ENCODE results near the gene PLEKHA6.

PLEKHA6 gene

DNA sequence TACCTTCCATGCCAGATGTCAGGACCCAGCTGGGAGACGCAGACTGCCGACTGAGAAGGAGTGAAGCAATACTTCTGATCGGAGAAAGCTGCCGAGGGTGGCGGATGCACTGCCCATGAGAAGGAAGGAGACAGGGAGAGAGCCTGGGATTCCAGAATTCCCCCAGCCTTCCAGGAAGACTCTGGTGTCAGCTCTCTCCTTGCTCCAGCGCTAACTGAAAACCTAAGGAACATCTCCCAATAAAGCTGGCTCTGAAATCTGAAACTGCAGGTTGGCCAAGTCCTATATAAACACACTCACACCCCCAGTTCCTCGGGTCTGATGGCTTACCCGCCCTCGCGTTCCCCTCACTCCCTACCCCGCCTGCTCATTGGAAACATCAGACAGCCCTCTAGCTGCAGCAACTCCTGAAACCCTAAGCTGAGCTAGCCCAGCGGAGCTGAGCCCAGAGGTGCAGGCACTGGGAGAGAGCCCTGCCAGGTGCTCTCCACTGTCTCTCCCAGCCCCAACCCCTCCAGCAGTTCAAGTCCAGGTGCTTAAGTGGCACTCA, 52.3 kb downstream of the PLEKHA6 start:
- no peak for DNase-seq

DNA sequence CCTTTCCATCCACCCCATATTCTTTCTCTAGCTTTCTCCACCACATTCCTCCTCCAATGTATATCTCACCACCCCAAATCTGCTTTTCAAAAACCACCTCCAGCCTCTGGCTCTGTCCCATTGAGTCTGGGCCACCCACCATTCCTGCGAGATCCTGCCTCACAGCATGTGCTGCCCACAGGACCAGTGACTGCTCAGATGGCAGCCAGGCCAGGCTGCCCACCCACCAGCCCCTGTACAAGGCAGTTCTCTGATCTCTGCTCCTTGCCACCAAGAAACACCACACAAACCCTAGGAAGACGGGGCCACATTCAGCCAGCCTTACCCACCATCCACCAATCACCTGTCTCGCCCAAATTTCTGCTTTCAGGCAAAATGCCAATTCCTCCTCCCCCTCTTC, 53.7 kb downstream of the PLEKHA6 start:
- DNase-seq, result no peak

DNA sequence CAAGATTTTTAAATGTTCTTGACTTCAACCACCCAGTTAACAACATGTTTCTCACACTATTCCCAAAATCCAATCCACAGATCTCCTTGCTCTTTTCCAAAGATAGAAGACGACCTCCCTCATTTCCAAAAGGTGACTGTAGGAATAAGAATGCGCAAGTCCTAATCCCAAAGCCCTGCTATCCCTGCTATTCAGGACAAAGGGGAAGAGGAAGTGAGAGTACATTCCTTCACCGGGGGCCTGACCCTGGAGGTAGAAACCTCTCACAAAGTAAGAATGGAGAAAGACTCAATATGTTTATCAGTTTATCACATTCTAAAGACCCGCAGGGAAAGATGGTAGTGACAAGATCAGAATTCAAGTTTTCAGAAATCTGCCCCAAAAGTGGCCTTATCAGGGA, 55.7 kb downstream of the PLEKHA6 start:
- no peak for DNase-seq

DNA sequence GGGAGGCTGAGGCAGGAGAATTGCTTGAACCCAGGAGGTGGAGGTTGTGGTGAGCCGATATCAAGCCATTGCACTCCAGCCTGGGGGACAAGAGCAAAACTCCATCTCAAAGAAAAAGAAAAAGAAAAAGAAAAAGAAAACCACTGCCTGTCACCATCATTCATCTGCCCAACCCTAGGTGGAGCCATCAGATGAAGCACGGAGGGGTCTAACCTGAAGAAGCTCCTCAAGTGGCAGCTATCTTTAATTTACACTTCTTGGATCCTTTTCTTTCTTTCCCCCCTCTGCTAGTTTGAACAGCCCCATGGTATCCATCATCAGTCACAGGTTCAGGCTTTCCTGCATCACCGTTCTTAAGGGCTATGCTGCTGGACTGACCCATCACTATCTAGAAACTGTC, 57.0 kb downstream of the PLEKHA6 start:
- no peak for DNase-seq

DNA sequence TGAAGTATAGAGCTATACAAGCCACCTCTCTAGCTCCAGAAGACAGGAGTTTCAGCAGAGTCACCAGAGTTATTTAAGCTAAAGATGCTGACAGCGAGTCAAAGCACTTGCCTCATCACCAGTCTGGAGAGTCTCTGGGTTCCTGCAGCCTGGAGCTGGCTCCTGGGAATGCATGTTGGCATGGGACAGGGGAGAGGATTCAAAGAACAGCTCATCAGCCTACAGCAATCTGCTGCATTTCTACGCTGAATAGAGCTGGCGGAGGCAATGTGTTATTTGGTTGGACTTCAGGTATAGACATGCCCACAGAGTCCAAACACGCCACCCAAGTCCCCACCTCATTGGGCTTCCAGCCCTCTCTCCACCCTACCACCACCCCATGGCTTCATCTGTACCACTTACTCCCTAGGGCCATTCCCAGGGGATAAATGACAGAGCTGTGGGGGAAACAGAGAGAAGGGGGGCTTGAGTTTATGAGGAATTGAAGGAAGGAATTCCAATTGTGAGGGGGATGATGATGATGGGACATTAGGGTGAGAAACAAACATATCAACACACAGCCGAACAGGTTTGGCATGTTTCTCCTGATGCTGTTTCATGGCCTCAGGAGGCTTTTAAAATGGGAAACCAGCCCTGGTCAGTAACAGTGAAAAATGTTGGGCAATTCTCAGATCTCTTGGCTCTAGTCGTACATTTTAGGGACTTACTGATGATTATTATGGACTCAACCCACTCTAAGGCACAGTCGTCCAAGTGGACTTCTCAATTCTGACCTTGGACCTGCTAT, 58.4 kb downstream of the PLEKHA6 start:
- DNase-seq, result no peak

DNA sequence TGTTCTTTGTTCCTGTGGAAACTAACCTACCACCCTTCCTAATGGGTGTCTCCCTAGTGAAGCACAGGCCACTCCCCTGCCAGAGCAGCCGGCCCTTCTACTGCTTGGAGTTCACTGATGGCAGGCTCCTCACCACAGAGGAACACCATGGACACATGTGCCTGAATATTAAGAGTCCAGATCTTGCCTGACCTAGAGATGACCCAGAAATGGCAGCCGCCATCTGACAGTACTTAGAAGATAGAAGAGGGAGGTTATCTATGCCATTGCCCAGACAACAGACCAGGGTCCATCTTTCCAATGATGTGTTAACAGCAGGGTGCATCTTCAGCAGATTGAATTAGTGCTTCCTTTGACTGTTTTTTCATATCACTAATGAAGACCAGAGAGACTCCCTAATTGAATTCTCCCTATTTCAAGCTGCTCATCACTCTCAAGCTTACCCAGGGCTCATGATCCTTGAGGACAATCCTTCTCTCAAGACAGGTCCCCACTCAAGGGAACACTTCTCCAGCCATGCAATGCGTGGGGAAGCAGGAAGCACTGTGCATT, 59.8 kb downstream of the PLEKHA6 start:
- no peak for DNase-seq

DNA sequence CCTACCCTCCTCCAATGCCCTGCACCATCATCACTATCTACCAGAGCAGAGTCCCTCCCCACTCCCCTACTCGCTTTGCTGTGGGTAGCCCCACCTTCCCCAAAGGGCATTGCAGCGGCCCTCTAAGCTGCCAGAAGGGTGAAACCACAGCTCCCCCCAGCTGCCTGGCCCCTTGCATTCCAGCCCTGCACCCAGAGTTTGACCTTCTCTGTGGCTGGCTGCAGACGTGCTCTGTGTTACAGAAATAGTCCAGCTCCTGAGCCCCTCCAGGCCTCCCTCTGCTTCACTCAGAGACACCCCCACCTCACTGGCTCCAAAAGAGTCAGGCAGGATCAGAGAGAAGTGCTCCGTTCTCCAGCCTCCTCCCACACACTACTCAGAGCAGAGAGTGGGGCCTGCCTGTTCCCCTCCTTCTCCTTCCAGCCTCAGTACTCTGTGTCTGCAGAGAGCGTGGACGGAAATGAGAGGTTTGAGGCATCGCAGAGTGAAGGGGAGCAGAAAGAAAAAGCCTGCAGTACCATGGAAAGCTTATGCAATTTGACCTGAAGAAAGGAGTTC, 63.2 kb downstream of the PLEKHA6 start:
- DNase-seq, result no peak

DNA sequence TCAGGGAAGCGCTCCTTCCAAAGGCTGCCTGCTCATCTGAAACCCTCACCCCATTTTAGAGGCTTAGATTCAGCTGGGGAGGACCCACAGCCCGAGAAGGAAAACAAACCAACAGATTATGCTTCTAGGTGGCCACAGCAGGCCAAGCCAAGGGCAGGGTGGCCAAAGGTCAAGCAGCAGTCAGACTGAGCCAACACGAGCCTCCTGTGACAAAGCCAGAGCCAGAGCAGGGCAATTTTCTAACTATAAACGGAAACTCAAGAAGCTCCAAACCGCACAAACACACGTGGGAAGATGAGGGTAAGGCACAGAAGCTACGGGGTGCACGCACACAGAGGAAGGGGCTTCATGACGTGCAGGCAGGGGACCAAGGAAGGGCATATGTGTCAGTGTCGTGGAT, 64.1 kb downstream of the PLEKHA6 start:
- no peak for DNase-seq

DNA sequence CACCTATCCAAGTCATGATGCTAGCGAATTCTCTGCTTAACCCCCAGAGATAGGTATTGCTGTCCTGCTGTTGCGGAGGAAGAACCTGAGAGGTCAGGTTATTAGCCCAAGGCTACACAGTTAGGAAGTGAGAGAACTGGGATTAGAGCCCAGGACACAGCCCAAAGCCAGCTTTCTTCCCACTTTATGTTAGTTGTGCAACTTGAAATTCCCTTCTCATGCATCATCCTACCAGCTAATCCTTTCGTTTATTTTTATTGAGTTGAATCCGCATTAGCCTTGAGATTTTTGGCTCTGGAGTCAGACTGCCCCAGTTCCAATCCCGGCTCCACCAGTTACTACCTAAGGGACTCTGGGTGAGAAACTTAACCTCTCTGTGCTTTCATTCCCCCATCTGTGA, 65.4 kb downstream of the PLEKHA6 start:
- DNase-seq, result no peak

DNA sequence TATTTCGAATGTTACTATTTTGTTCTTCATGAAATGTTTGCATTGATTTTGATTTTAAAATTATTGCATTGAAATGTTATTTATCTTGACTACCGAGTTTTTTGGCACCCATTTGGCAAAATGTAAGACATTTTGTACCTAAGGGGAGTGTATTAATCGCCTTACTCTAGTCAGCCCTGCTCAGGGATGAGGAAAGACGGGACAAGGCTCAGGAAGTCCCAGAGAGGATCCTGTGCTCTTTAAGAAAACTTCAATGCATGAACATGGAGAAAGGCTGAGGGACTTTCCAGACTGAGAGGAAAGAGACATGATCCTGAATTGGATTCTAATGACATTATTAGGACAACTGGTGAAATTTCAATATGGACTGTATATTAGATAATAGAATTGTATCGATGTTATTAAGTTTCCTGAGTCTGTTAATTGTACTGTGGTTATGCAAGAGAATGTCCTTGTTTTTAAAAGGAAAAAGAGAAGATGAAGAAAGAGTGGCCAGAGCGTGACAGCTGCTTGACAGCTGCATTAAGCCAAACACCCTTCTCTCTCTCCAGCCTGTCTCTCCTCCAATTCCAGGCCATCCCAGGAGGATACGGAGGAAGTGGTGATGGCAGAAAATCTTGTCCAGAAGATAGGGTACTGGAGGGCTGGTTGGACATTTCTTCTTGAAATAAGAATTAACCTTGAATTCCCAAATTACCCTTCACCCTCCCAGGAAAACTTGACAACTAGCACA, 66.0 kb downstream of the PLEKHA6 start:
- no peak for DNase-seq

DNA sequence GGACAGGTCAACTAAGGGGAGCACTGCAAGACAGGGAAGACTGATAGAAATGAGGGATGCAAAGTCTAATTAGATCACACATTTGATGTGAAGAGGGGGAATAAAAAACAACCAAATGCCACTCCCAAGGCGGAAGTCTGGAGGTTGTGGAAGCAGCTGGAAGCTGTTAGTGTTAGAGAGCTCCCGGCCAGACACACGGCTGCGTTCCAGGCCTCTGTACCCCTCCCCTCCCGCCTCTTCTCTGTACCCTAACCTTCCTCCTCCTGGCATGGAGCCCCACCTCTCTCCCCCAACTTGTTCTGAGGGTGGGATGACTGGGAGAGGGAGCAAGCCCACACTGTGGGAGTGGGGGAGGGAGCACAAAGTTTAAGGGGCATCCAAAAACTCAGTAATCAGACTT, 67.0 kb downstream of the PLEKHA6 start:
- DNase-seq, result no peak

DNA sequence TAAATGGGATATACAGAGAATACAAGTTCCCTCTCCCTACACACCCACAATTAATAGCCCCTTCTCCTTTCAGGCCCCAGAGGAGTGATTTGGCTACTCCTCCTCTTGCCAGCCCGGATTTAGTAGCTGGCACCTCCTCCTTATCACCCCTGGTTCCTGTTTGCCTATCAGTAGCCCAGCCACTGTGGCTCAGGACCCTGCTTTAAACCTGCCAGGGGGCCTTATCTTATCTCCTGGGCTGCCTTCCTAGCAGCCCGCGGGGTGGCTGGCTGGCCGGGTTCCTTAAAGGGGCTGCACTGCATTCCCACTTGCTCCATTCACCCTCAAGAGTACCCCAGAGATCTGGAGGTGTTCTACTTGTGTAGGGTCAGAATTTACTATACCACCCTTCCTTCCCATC, 70.4 kb downstream of the PLEKHA6 start:
- DNase-seq, result no peak

DNA sequence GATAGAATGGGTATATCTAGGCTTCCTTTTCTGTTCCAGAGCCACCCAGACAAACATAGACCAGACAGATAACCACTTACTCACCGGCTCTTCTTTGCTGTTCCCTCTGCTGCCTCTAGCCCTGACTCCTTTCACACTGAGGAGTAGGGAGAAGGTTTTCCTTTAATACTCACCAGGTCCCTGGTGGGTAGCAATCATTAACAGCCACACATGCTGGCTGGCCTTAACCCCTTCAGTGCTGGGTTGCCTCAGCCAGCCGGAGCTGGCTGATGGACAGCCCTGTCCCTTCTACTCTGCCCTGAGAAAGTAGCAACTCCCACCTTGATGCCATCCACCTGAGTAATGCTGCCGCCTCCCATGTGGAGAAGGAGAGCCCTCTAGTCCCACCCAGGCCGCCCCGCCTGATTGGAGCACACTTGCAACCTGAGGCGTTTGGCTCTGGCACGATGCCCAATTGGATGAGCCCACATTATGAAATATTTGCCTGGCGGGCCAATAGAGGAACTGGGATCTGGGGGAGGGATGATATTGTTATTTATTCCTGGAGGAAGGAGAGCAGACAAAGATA, 71.6 kb downstream of the PLEKHA6 start:
- no peak for DNase-seq

DNA sequence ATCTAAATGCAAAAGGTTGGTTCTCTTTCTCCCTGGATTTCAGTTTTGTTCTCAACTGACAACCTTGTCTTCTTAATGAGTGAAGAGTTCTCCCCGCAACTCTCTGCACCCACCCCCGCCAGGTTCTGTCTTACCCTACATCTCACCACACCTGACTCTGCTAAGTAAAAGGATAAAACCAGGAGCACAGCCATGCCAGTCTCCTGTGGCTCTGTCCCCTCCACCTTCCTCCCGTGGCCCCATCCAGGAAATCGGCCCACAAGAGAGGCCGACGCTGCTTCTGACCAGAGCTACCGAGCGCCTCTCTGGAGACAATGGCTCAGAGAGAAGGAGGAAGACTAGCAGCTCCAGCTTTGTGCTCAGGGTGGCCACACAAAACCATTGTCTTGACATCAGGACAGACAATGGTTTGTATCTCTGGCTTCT, 72.2 kb downstream of the PLEKHA6 start:
- DNase-seq, result no peak

DNA sequence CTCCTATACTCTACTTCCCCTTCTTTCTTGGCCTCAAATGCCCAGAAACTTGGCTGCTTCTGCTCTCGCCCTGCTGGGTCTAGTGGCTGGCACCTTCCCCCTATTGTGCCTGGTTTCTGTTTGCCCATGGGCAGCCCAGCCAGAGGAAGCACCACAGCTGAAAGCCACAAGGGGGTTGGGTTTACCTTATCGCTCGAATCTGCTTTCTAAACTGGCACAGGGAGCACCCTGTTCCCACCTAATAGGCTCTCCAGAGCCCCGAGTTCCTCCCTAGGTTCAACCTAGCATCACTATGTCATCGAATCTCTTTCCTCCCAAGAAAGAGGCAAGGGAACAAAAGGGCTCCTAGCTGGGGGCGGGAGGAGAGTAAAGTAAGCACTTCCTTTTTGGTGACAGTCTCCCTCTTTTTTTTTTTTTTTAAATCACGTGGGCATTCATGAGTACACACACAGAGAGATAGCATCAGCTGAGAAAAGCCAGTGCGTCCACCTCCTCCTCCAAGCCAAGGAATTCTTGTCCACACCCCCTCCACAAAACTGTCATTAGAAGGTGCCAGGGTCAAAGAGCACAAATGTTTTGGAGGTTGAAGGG, 72.8 kb downstream of the PLEKHA6 start:
- peak; percentile 23 for DNase-seq

DNA sequence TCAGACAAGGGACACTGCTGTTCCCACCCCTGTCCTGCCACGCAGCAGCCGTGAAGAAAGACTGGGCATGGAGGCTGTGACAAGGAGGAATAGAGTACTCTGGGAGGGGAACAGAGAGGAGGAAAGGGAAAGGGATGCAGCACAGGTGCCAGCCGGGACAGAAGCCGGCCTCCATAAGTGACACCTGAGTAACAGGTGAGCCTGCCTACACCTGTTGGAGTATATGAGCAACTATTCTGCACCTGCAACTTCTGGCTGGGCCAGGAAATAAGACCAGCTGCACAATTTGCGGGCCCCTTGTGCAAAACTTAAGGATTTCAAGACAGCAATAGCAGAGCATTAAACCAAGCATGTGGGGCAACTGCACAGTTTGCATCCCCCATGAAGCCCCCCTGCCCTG, 73.4 kb downstream of the PLEKHA6 start:
- no peak for DNase-seq

DNA sequence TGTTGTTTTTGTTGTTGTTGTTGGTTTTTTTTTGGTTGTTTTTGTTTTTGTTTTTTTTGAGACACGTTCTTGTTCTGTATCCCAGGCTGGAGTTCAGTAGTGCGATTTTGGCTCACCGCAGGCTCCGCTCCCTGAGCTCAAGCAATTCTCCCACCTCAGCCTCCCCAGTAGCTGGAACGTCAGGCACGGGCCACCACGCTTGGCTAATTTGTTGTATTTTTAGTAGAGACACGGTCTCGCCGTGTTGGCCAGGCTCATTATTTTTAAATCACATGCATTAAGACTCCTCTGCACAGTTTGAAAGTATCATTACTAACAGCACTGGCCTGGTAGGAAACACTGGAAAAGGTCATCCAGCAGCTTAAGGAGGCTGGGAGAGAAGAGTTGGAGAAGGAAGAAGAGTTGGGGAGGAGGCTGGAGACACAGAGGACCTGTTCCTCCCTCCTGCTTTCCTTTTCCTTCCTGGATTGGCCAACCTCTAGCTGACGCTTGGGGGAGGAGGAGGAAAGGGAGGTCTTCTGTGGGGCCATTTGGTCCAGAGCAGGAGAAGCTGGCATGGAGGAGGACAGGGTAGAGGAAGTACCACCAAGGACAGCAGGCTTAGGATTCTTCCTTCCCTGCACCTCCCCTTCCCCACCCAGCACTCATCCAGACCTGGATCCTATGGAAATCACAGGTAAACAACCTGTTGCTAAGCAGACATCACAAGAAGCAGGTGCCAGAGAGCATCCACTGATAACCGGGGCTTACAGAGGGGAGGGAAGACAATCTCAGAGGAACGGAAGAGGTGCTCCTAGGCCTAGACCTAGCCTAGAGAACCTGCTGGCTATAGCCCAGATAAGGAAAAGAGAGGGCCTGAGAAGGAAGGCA, 74.1 kb downstream of the PLEKHA6 start:
- no peak for DNase-seq

DNA sequence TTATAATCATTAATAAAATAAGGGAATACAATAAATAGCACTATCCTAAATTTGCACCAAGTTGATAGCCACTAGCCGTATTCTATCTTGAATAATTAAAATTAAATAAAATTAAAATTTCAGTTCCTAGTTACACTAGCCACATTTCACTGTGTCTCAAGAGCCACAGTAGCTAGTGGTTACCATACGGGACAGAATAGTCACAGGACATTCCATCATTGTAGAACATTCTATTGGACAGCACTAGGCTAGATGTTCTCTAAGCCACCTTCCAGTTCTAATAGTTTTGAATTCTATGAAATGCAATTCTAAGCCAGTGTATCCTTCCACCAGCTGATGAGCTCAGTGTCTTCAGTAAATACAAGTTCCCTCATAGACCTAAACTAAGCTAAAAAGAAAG, 74.8 kb downstream of the PLEKHA6 start:
- DNase-seq, result no peak

DNA sequence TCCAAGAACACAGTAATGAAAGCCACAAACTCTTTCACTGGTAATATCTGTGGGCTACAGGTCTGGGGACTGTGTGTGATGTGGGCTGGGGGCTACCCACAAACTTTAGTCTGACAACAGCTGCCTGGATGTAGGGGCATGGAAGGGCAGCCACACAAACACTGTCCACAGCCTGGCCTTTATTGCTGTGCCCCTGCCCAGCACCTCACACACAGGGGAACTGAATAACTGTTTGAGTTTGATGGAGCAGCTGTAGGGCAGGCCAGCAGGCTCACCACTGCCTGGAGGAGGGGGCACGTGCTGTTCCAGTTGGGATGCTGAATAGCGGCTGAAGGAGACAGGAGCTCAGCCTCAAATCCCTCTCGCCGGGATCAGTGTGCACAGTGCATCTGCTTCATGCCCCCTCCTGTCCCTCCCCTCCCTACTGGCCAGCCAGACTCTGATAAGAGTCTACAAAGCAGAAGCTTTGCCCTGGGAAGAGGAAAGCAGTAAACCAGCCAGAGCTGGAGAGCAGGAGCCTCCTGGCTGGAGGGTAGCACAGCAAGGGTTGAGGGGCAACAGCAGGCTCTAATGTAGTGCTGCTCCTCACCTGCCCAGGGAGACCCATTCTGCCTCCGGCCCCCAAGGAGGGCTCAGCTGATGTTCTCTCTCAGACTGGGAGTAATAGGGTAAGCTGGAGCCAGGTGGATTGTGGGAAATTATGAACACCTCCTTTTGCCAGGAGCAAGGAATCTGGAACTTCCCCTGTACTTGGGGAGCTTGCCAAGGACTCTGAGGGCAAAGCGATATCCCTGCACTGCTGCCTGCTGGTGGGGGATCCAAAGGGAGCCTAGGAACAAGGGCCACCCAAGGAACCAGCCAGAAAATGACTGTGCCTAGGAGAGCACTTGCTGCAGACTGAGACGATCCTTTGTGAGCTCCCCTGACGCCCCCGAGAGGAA, 75.7 kb downstream of the PLEKHA6 start:
- DNase-seq, result no peak

DNA sequence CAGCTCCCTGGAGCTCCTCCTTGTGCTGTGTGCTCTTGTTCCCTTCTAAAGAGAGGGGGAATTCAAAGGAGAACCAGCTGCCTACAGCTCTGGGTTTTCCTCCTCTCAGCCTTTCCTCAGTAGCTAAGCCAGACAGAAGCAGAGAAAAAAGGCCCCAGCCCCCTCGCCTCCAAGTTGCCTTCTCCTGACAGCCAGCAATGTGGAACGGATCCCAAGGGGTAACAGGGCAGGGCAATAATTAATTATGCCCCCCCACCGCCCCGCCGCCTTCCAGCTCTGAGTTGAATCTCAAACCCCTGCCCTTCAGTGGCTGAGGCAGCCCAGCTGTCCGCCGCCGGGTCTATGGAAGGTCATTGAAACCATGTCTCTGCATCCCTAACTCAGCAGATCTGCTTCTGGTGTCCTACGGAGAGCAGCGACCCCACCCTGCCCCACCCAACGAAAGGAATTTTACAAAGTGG, 76.9 kb downstream of the PLEKHA6 start:
- DNase-seq, result no peak

Data from CD4-positive, alpha-beta T cell treated with Interleukin-4 for 4 hours (primary cell).